ENCODE measurements around the gene KRT71. TPM values are rescaled to one million over a fixed set of nuclear protein-coding genes. Genes with fewer than 3 reads are reported as not detected.

KRT71 gene
- total RNA-seq, 1 donor = not detected

- TF ChIP-seq CTCF (IDR thresholded peaks at IDR 0.05; ENCODE audit: extremely low read depth, low read depth, low read length) = no peak
- Histone ChIP-seq H3K4me1 (ENCODE audit: insufficient read depth, low read length) (no peaks in the 10 kb centered on the region), H3K27ac (ENCODE audit: low read depth, low read length) (no peak overlapping the region), H3K27me3 (ENCODE audit: insufficient read depth, low read length) (peaks cover 9% of the 10 kb centered on the region), H3K79me2 (ENCODE audit: insufficient read depth, low read length) (no peaks in the 10 kb centered on the region), H3K4me2 (ENCODE audit: insufficient read depth, low read length) (no peak overlapping the region), H3K4me3 (ENCODE audit: insufficient read depth, low read length) (no peak overlapping the region), H2AFZ (ENCODE audit: low read length) (no peak overlapping the region), H3K9me3 (ENCODE audit: low read depth, low read length) (no peaks in the 10 kb centered on the region), H3K36me3 (ENCODE audit: insufficient read depth, low read length) (no peaks in the 10 kb centered on the region), H4K20me1 (ENCODE audit: insufficient read depth, low read length) (no peaks in the 10 kb centered on the region)
- DNase-seq (ENCODE audit: insufficient read length, low spot score, missing footprints) = no peak
Measured at GRCh38 chr12:52542157-52542556, 10.8 kb downstream of the KRT71 start.

- Histone ChIP-seq H3K27me3 (ENCODE audit: insufficient read depth, low read length) (peaks cover 9% of the 10 kb centered on the region), H2AFZ (ENCODE audit: low read length) (no peak overlapping the region), H3K4me2 (ENCODE audit: insufficient read depth, low read length) (no peak overlapping the region), H3K36me3 (ENCODE audit: insufficient read depth, low read length) (no peaks in the 10 kb centered on the region), H3K9me3 (ENCODE audit: low read depth, low read length) (no peaks in the 10 kb centered on the region), H3K79me2 (ENCODE audit: insufficient read depth, low read length) (no peaks in the 10 kb centered on the region), H3K4me1 (ENCODE audit: insufficient read depth, low read length) (no peaks in the 10 kb centered on the region), H4K20me1 (ENCODE audit: insufficient read depth, low read length) (no peaks in the 10 kb centered on the region), H3K4me3 (ENCODE audit: insufficient read depth, low read length) (no peak overlapping the region), H3K27ac (ENCODE audit: low read depth, low read length) (no peak overlapping the region)
- DNase-seq (ENCODE audit: insufficient read length, low spot score, missing footprints) = no peak
- no peak for TF ChIP-seq CTCF (IDR thresholded peaks at IDR 0.05; ENCODE audit: extremely low read depth, low read depth, low read length)
Measured at GRCh38 chr12:52541709-52542108, 11.2 kb downstream of the KRT71 start.

GRCh38 chr12:52540531-52540930 lies 12.4 kb downstream of the KRT71 start:
- Histone ChIP-seq H3K79me2 (ENCODE audit: insufficient read depth, low read length) (no peaks in the 10 kb centered on the region), H3K4me3 (ENCODE audit: insufficient read depth, low read length) (no peak overlapping the region), H3K4me1 (ENCODE audit: insufficient read depth, low read length) (no peaks in the 10 kb centered on the region), H3K36me3 (ENCODE audit: insufficient read depth, low read length) (no peaks in the 10 kb centered on the region), H3K9me3 (ENCODE audit: low read depth, low read length) (no peaks in the 10 kb centered on the region), H3K4me2 (ENCODE audit: insufficient read depth, low read length) (no peak overlapping the region), H3K27ac (ENCODE audit: low read depth, low read length) (no peak overlapping the region), H3K27me3 (ENCODE audit: insufficient read depth, low read length) (peaks cover 9% of the 10 kb centered on the region), H4K20me1 (ENCODE audit: insufficient read depth, low read length) (no peaks in the 10 kb centered on the region), H2AFZ (ENCODE audit: low read length) (no peak overlapping the region)
- no peak for DNase-seq (ENCODE audit: insufficient read length, low spot score, missing footprints)
- no peak for TF ChIP-seq CTCF (IDR thresholded peaks at IDR 0.05; ENCODE audit: extremely low read depth, low read depth, low read length)

- no peak for DNase-seq (ENCODE audit: insufficient read length, low spot score, missing footprints)
- Histone ChIP-seq H3K27me3 (ENCODE audit: insufficient read depth, low read length) (peaks cover 7% of the 10 kb centered on the region), H3K79me2 (ENCODE audit: insufficient read depth, low read length) (no peaks in the 10 kb centered on the region), H3K4me3 (ENCODE audit: insufficient read depth, low read length) (no peak overlapping the region), H3K4me2 (ENCODE audit: insufficient read depth, low read length) (no peak overlapping the region), H4K20me1 (ENCODE audit: insufficient read depth, low read length) (no peaks in the 10 kb centered on the region), H3K36me3 (ENCODE audit: insufficient read depth, low read length) (no peaks in the 10 kb centered on the region), H3K9me3 (ENCODE audit: low read depth, low read length) (no peaks in the 10 kb centered on the region), H2AFZ (ENCODE audit: low read length) (no peak overlapping the region), H3K4me1 (ENCODE audit: insufficient read depth, low read length) (no peaks in the 10 kb centered on the region), H3K27ac (ENCODE audit: low read depth, low read length) (no peak overlapping the region)
- no peak for TF ChIP-seq CTCF (IDR thresholded peaks at IDR 0.05; ENCODE audit: extremely low read depth, low read depth, low read length)
Measured at GRCh38 chr12:52539821-52540173, 13.1 kb downstream of the KRT71 start.
